HCT116 (cell line): ENCODE data around the gene ST6GALNAC2.

Source experiments
- EZH2 ChIP-seq: fragments of 200-600 bp; sonication (generic); IDR thresholded peaks from 2 replicates; pipeline ENCODE4 v1.6.1; 2017; ENCODE audit warnings: antibody characterized with exemption, mixed run types
- EZH2phosphoT487 ChIP-seq: fragments of 200-600 bp; IDR thresholded peaks from 2 replicates; pipeline ENCODE4 v1.6.1; 2018; ENCODE audit warnings: antibody characterized with exemption, borderline replicate concordance
- POLR2A ChIP-seq: IDR thresholded peaks from 2 replicates; pipeline ENCODE4 v1.7.0; 2011; ENCODE audit warnings: borderline replicate concordance; ENCODE audit not compliant: insufficient read depth, insufficient read length; ENCODE audit errors: extremely low read depth
- POLR2AphosphoS5 ChIP-seq: IDR thresholded peaks from 2 replicates; pipeline ENCODE4 v1.6.1; 2011; ENCODE audit warnings: mild to moderate bottlenecking, low read depth, low read length, moderate library complexity
- RAD21 ChIP-seq: IDR thresholded peaks from 2 replicates; pipeline ENCODE4 v1.6.1; 2012; ENCODE audit warnings: low read depth, mild to moderate bottlenecking
- SRF ChIP-seq: IDR thresholded peaks from 2 replicates; pipeline ENCODE4 v1.6.1; 2012; ENCODE audit warnings: low read depth
- YY1 ChIP-seq: IDR thresholded peaks from 2 replicates; pipeline ENCODE4 v1.6.1; 2011; ENCODE audit warnings: low read length, low read depth, moderate library complexity, mild to moderate bottlenecking; ENCODE audit not compliant: insufficient replicate concordance; ENCODE audit errors: extremely low read depth
- ZNF274 ChIP-seq: fragments of 200-500 bp; sonication (Bioruptor generic); IDR thresholded peaks from 2 replicates; pipeline ENCODE4 v1.6.1; 2014; ENCODE audit warnings: mild to moderate bottlenecking, low read depth, low read length, inconsistent platforms
- TF ChIP-seq, protein P1 (sequence below), 3 experiments: fragments of 200-600 bp in 1 of 3; sonication (generic) in 1 of 3; IDR thresholded peaks in 2 of 3; conservative IDR thresholded peaks in 1 of 3; 2 replicates each; pipeline ENCODE4 v1.5.1; 2012 to 2017; ENCODE audit warnings: low read depth in 2 of 3, low read length in 2 of 3, antibody characterized with exemption in 1 of 3, borderline replicate concordance in 1 of 3, control low read depth in 1 of 3, mild to moderate bottlenecking in 1 of 3, mixed read lengths in 1 of 3, mixed run types in 1 of 3, moderate library complexity in 1 of 3; ENCODE audit not compliant: insufficient read depth in 1 of 3
- TF ChIP-seq, protein P2 (sequence below): IDR thresholded peaks from 2 replicates; pipeline ENCODE4 v1.6.1; 2012
- TF ChIP-seq, protein P3 (sequence below): IDR thresholded peaks from 2 replicates; pipeline ENCODE4 v1.6.1; 2012
- TF ChIP-seq, protein P4 (sequence below): IDR thresholded peaks from 2 replicates; pipeline ENCODE4 v1.6.1; 2012; ENCODE audit warnings: low read depth

DNA sequence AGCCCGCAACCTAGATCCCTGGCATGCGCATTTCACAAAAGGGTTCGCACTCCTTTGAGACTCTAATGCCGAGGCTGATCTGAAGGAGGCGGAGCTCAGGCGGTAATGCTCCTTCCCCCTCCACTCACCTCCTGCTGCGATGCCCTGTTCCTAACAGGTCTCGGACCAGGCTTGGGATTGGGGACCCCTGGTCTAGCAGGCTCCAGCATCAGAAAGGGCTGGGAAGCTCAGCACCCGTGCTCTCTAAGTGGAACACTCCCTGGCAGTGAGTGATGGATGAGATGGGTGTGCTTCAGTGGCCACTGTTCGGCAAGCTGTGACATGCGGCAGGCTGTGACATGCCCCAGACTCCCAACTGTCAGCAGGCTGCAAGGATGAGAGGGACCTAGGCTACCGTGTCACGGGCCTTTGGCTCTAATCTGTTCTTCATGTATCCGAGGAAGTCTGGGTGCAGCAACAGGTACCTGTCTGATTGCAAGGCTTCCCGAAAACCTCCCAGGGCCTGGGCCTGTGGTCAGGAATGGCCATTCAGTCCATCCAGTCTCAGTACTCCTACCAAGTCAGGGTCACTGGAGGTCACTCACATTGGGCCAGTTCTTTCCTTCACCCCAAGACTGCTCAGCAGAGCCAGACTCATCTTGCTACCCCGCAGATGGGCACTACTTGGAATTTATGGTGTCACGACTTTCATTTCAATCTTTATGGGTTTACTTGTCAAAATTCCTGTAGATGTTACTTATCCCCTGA, 1.3 kb upstream of the ST6GALNAC2 start:
- TF ChIP-seq EZH2phosphoT487 (no peak), EZH2 (no peak), RAD21 (no peak), YY1 (no peak), POLR2A (no peak), POLR2AphosphoS5 (no peak), ZNF274 (no peak), SRF (no peak)
- TF ChIP-seq, protein P1, sequence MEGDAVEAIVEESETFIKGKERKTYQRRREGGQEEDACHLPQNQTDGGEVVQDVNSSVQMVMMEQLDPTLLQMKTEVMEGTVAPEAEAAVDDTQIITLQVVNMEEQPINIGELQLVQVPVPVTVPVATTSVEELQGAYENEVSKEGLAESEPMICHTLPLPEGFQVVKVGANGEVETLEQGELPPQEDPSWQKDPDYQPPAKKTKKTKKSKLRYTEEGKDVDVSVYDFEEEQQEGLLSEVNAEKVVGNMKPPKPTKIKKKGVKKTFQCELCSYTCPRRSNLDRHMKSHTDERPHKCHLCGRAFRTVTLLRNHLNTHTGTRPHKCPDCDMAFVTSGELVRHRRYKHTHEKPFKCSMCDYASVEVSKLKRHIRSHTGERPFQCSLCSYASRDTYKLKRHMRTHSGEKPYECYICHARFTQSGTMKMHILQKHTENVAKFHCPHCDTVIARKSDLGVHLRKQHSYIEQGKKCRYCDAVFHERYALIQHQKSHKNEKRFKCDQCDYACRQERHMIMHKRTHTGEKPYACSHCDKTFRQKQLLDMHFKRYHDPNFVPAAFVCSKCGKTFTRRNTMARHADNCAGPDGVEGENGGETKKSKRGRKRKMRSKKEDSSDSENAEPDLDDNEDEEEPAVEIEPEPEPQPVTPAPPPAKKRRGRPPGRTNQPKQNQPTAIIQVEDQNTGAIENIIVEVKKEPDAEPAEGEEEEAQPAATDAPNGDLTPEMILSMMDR (IDR thresholded peaks at IDR 0.05 in 2 of 3, conservative IDR thresholded peaks at IDR 0.05 in 1 of 3; ENCODE audit: borderline replicate concordance in 1 of 3, insufficient read depth in 1 of 3, low read depth in 2 of 3, low read length in 2 of 3) = no peak
- TF ChIP-seq, protein P2, sequence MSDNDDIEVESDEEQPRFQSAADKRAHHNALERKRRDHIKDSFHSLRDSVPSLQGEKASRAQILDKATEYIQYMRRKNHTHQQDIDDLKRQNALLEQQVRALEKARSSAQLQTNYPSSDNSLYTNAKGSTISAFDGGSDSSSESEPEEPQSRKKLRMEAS = no peak
- TF ChIP-seq, protein P3, sequence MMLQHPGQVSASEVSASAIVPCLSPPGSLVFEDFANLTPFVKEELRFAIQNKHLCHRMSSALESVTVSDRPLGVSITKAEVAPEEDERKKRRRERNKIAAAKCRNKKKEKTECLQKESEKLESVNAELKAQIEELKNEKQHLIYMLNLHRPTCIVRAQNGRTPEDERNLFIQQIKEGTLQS = no peak
- TF ChIP-seq, protein P4, sequence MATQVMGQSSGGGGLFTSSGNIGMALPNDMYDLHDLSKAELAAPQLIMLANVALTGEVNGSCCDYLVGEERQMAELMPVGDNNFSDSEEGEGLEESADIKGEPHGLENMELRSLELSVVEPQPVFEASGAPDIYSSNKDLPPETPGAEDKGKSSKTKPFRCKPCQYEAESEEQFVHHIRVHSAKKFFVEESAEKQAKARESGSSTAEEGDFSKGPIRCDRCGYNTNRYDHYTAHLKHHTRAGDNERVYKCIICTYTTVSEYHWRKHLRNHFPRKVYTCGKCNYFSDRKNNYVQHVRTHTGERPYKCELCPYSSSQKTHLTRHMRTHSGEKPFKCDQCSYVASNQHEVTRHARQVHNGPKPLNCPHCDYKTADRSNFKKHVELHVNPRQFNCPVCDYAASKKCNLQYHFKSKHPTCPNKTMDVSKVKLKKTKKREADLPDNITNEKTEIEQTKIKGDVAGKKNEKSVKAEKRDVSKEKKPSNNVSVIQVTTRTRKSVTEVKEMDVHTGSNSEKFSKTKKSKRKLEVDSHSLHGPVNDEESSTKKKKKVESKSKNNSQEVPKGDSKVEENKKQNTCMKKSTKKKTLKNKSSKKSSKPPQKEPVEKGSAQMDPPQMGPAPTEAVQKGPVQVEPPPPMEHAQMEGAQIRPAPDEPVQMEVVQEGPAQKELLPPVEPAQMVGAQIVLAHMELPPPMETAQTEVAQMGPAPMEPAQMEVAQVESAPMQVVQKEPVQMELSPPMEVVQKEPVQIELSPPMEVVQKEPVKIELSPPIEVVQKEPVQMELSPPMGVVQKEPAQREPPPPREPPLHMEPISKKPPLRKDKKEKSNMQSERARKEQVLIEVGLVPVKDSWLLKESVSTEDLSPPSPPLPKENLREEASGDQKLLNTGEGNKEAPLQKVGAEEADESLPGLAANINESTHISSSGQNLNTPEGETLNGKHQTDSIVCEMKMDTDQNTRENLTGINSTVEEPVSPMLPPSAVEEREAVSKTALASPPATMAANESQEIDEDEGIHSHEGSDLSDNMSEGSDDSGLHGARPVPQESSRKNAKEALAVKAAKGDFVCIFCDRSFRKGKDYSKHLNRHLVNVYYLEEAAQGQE = no peak
